ENCODE data around the gene CHEK1.

DNA sequence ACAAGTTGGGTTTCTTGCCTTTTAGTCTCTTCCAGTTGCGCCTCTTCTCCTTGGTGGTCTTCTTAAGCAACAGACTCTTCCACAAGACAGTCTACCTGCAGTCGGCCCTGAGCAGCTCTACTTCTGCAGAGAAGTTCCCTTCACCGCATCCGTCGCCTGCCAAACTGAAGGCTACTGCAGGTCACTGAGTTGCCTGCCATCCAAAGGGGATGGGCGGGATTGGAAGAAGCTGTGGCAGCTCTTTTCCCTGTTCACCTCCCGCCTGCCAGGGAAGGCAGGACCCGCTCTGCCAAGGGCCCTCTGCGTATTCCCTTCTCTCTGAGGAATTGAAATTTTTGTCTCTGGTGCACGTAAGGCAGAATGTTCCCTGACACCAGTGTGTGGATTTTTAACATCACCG lies 41.5 kb upstream of the CHEK1 start:
- TF ChIP-seq, protein P1, sequence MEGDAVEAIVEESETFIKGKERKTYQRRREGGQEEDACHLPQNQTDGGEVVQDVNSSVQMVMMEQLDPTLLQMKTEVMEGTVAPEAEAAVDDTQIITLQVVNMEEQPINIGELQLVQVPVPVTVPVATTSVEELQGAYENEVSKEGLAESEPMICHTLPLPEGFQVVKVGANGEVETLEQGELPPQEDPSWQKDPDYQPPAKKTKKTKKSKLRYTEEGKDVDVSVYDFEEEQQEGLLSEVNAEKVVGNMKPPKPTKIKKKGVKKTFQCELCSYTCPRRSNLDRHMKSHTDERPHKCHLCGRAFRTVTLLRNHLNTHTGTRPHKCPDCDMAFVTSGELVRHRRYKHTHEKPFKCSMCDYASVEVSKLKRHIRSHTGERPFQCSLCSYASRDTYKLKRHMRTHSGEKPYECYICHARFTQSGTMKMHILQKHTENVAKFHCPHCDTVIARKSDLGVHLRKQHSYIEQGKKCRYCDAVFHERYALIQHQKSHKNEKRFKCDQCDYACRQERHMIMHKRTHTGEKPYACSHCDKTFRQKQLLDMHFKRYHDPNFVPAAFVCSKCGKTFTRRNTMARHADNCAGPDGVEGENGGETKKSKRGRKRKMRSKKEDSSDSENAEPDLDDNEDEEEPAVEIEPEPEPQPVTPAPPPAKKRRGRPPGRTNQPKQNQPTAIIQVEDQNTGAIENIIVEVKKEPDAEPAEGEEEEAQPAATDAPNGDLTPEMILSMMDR (IDR thresholded peaks at IDR 0.05): no peak
- no peak for TF ChIP-seq POLR2A (IDR thresholded peaks at IDR 0.05)

Measured in right lobe of liver (tissue), 4 donors.